DMS53 (cell line): ENCODE measurements around the gene NEU2.

Experiments used
- DNase-seq: peaks from one replicate; lab custom pipeline; 2025; lab: John Stamatoyannopoulos, UW

The NEU2 gene

DNA sequence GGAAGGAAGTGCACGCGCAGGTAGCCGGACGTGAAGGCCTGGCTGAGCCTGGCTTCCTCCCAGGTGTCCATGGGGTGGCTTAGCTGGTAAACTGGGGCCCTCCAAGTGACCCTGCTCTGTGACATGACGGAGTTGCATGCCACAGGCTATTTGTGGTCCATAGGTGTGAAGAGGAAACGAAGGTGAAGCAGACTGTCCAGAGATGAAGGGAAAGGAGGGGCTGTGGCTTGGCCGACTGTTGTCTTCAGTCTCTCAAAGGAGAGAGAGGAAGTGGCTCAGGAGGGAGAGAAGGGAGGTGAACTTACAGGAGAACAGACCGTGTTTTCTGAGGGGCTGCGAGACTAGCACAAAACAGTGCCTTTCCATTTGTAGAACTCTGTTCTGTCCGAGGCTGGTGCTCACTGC is 47.0 kb downstream of the NEU2 start:
- no peak for DNase-seq

DNA sequence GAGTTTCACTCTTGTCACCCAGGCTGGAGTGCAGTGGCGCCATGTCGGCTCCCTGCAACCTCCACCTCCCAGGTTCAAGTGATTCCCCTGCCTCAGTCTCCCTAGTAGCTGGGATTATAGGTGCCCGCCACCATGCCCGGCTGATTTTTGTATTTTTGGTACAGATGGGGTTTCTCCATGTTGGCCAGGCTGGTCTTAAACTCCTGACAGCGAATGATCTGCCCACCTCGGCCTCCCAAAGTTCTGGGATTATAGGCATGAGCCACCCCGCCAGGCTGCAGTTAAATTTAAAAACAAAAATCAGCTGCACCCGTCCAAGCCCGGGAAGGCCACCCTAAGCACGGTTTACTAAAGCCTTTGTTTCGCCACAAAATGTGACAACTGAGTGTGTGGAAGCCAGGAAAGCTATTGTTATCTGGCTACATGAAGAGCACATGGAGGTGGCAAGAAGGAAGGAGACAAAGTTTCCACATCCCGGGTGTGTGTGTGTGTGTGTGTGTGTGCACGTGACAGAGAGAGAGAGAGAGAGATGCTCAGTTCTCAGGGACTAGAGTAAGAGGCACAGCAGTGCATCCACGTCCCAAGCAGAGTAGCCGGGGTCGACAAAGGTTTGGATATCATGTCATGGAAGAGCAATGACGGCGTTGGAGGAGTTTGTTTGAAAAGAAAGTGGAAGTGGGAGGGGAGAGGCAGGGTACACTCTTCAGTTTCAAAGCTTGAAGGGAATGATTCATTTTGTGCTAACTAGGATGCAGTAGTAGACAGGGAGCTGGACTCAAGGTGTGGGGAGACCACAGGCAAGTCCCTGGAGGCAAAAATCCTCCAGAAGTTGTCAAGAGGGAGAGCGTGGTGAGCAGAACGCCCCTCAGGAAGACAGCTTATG is 47.7 kb downstream of the NEU2 start:
- DNase-seq: no peak

DNA sequence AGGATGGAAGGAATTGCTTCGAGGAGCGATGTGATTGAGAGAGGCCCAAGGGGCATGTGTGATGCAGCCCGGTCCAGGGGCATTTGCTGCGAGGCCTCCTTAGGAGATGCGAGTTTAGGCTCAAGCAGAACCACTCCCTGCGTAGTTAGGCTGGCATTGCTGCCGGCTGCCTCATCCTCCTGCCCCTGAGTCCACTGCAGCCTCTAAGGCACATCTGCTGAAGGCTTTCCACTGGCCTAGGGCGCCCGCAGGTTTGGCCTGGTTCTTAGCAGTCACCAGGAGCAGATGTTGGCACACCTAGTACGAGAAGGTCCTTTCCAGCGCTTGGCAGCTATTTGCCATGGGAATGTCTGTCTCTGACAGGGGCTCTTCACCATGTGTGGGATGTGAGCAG is 48.4 kb downstream of the NEU2 start:
- no peak for DNase-seq

DNA sequence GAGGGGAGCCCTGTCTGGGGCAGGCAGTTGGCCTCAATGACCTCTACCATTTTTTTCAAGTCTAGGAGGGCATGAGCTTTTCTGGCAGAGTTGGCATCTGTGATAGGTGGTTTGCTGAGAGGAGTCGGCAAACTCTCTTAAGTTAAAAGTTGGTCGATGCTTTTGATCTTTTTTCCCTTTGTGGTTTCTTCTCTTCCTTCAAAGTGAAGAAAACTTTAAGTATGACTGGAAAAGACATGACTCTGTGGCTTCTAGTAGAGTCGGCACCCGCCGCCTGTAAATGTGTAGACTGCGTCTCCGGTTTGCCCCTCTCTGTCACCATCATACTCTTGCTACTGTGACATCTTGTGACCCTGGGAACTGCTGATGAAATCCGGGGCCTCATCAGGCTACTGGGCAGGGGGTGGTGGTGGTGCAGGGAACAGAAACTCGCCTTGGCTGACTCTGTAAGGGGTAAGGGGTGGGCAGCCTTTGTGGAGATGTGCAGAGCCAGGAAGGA is 48.8 kb downstream of the NEU2 start:
- DNase-seq: no peak

DNA sequence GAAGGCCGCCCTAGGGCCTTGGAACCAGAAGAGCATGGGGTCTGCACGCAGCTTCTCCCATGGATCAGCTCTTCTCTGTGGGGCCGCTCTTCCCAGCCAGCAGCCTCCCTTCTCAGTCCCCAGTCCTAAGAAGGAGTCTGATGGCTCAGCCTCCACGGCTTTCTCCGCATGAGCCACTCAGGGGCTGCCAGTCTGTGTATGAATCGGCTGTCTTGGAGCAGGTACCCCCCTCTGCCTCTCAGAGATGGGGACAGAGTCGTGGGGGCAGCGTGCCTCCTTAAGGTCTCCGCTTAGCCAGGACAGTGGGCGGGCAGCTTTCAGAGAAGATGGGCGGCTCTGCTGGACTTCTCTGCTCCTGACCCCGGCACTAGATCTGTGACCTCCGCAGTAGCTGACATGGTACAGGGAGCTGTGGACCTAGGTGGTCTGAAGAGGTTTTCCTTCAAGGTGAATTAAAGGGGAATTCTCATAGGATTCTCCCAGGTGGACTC is 49.3 kb downstream of the NEU2 start:
- DNase-seq: no peak

DNA sequence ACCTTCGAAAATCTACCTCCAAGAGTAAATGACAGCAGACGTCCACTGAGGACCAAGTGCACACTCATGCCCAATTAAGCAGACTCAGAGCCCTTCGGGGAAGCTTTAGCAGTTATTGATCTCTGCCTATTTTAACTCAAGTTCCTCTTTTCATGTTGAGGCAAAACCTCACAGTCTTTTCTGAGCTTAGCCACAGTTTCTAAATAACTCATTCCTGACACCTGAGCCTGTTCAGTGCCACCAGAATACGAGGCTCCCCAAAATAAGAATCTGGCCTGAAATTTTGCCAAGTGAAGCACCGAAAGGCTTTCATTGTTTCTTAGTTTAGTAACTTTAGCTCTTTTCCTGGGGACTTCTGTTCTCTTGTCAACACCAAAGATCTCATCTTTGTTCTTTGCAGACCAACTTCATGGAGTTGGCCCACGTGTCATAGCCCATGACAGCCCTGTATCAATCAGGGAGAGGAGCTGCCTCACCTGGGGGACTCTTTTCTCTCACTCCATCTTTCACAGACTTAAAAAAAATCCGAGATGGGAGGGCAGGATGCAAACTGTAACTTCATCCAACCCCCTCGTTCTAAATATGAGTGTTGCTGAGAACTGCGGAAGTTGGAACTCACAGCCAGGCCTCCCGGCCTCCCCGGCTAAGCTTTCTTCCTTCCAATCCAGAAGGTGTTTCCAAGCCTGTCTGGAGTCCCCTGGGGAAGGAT is 49.9 kb downstream of the NEU2 start:
- no peak for DNase-seq

DNA sequence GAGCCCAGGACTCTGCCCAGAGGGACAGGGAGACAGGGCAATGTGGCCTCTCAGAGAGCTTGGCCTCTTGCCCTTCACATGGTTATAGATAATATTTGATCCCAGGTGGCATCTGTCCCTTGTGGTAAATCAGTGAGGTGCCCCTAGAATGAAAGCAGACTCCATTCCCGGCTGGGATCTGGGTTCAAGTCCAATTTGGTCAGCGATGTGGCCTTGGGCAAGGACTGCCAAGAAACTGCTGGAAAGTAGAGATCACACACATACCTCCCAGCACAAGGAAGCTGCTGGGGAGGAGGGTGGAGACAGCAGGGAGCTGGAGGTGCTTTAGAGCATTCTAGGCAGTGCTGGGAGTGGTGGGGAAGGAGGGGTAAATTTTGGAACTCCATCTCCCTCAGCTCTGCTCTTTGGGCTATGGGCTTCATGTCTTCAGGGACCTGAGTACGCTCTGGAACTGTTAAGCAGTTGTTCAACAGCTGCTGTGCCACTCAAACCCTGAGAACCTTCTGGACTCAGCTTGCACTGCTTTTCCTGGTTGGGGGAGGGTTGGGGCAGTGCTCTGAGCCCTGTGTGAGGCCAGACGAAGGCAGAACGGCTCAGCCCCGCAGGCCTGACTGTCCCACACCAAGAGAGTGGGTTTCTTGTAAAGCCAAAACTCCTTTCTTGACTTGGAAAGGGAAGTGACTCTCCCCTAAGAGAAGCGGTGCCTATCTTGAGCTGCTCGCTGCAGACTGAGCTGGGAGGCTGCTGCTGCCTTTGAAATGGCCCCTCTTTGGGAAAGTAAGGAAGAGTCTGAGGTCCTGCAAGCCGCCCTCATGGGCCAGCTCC is 50.7 kb downstream of the NEU2 start:
- DNase-seq: no peak

DNA sequence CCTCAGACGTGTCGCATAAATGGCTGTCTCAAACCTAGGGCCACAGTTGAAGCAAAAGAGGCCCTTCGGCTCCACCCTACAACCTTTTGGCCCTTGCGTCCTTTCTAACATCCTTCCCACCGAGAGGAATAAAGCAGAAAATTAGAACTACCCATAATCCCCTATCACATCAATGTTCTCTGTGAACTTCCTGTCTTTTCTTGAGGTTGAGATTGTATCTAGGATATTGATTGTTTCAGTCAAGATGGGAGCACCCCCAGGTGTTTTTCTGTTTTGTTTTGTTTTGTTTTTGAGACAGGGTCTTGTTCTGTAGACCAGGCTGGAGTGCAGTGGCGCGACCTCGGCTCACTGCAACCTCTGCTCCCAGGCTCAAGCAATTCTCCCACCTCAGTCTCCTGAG is 51.3 kb downstream of the NEU2 start:
- DNase-seq: no peak

DNA sequence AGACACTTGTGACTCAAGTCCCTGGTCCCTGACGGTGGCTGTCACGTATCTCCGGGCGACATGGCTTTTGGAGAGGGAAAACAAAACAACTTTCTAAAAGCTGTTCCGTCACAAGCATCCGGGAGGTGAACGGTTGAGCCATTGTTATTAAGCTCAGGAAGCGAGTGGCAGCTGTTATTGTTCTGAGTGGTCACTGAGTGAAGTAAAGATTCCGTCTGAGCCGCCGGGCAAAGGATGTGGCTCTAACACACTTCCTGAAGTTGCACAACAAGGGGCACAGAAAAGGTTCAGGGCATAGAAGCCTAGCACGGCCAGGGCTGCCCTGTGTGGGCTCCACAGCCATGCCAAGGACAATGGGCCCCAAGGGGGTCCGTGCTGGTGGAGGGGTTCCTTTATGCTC is 52.0 kb downstream of the NEU2 start:
- DNase-seq: no peak
